B cell (primary cell): ENCODE data around the gene PELI2. TPM values are rescaled to one million over a fixed set of nuclear protein-coding genes. Genes with fewer than 3 reads are reported as not detected.

Source experiments
- ATAC-seq: fragments of 200-7000 bp; cut with Tn5 transposase; one replicate; pipeline ENCODE4 v1.10.0; 2021; ENCODE audit warnings: low read depth, mild to moderate bottlenecking, moderate number of reproducible peaks, moderate library complexity
- CTCF ChIA-PET: fragments of 350-600 bp; sonication (Branson Sonifier 250); formaldehyde crosslinking; loops from one replicate; lab custom pipeline; 2021; ENCODE audit warnings: antibody characterized with exemption, inconsistent platforms; lab: Charles Lee
- POLR2A ChIA-PET: fragments of 350-600 bp; sonication (Branson Sonifier 250); formaldehyde crosslinking; loops from one replicate; lab custom pipeline; 2021; ENCODE audit warnings: antibody characterized with exemption; lab: Charles Lee
- DNase-seq: peaks from one replicate; pipeline ENCODE4 v3.0.0; 2013
- H2AFZ ChIP-seq: 2 replicates; pipeline ENCODE4 v1.6.1; 2012; ENCODE audit warnings: mild to moderate bottlenecking, low read depth, low read length; ENCODE audit not compliant: insufficient read depth, poor library complexity, severe bottlenecking
- H3K27ac ChIP-seq, 2 donors: 1 replicate in 1 of 2; 2 replicates in 1 of 2; pipeline ENCODE4 v1.5.1; 2012 to 2013; ENCODE audit warnings: low read length in 2 of 2, mild to moderate bottlenecking in 2 of 2, moderate library complexity in 1 of 2
- H3K27me3 ChIP-seq, 4 experiments: fragments of 200-600 bp in 1 of 4; sonication (generic) in 1 of 4; replicated peaks in 1 of 4; 1 replicate in 2 of 4; 2 replicates in 2 of 4; pipeline versions ENCODE4 v1.6.1 to v1.7.0; 2013 to 2016; ENCODE audit warnings: low read length in 3 of 4, mild to moderate bottlenecking in 2 of 4, mixed read lengths in 1 of 4, moderate library complexity in 1 of 4; ENCODE audit not compliant: insufficient read depth in 4 of 4, control insufficient read depth in 3 of 4; ENCODE audit errors: control extremely low read depth in 1 of 4
- H3K36me3 ChIP-seq, 2 experiments: replicated peaks in 1 of 2; 1 replicate in 1 of 2; 2 replicates in 1 of 2; pipeline versions ENCODE4 v1.6.1 to v1.7.1; 2013; ENCODE audit warnings: low read length in 1 of 2; ENCODE audit not compliant: insufficient read depth in 2 of 2, control insufficient read depth in 1 of 2; ENCODE audit errors: control extremely low read depth in 1 of 2, extremely low read depth in 1 of 2
- H3K4me1 ChIP-seq, 2 donors: fragments of 200-600 bp in 1 of 2; sonication (generic) in 1 of 2; 1 replicate in 1 of 2; 2 replicates in 1 of 2; pipeline versions ENCODE4 v1.5.1 to v1.6.1; 2013 to 2017; ENCODE audit warnings: low read length in 2 of 2; ENCODE audit not compliant: control insufficient read depth in 2 of 2, insufficient read depth in 2 of 2
- H3K4me2 ChIP-seq: replicated peaks from 2 replicates; pipeline ENCODE3; 2012; ENCODE audit warnings: mild to moderate bottlenecking, low read depth, low read length; ENCODE audit not compliant: poor library complexity, severe bottlenecking
- H3K4me3 ChIP-seq, 5 experiments: fragments of 200-600 bp in 1 of 5; sonication (generic) in 1 of 5; 1 replicate in 3 of 5; 2 replicates in 2 of 5; pipeline versions ENCODE4 v1.5.1 to v1.7.0; 2011 to 2016; ENCODE audit warnings: low read length in 4 of 5, mild to moderate bottlenecking in 4 of 5, low read depth in 2 of 5, control low read depth in 1 of 5, moderate library complexity in 1 of 5; ENCODE audit not compliant: insufficient read depth in 1 of 5; ENCODE audit errors: control extremely low read depth in 1 of 5, extremely low read depth in 1 of 5
- H3K79me2 ChIP-seq: fragments of 200-600 bp; sonication (generic); one replicate; pipeline ENCODE4 v1.6.0; 2016; ENCODE audit warnings: low read length; ENCODE audit not compliant: control insufficient read depth, insufficient read depth
- H3K9ac ChIP-seq: fragments of 200-600 bp; sonication (generic); 2 replicates; pipeline ENCODE4 v1.6.1; 2017; ENCODE audit warnings: mild to moderate bottlenecking, low read length, moderate library complexity
- H3K9me3 ChIP-seq, 3 donors: one replicate each; pipeline versions ENCODE4 v1.6.1 to v1.7.1; 2013; ENCODE audit warnings: low read length in 2 of 3; ENCODE audit not compliant: control insufficient read depth in 2 of 3, insufficient read depth in 1 of 3; ENCODE audit errors: control extremely low read depth in 1 of 3
- H4K20me1 ChIP-seq: 2 replicates; pipeline ENCODE4 v1.6.0; 2012; ENCODE audit warnings: mild to moderate bottlenecking, low read length; ENCODE audit not compliant: insufficient read depth, control insufficient read depth, poor library complexity, severe bottlenecking
- H3K27ac Mint-ChIP-seq: one replicate; pipeline ENCODE4 v1.8.0; 2021; ENCODE audit warnings: mixed read lengths
- H3K27me3 Mint-ChIP-seq: one replicate; pipeline ENCODE4 v1.8.0; 2021; ENCODE audit warnings: mixed read lengths
- H3K4me1 Mint-ChIP-seq: one replicate; pipeline ENCODE4 v1.8.0; 2021; ENCODE audit warnings: mixed read lengths
- H3K4me3 Mint-ChIP-seq: one replicate; pipeline ENCODE4 v1.8.0; 2021; ENCODE audit warnings: mixed read lengths
- H3K9me3 Mint-ChIP-seq: one replicate; pipeline ENCODE4 v1.8.0; 2022; ENCODE audit warnings: mixed read lengths; ENCODE audit not compliant: insufficient read depth
- CTCF ChIP-seq: fragments of 200-600 bp; IDR thresholded peaks from one replicate; pipeline ENCODE4 v1.8.0; 2022; ENCODE audit warnings: antibody characterized with exemption, mild to moderate bottlenecking
- EZH2 ChIP-seq: IDR thresholded peaks from 2 replicates; pipeline ENCODE4 v1.6.1; 2012; ENCODE audit warnings: borderline replicate concordance, low read depth, mild to moderate bottlenecking, moderate library complexity, low read length; ENCODE audit not compliant: insufficient read depth, poor library complexity, severe bottlenecking
- WGBS: methylation state at CpG from one replicate; pipeline ENCODE4 v1.1.5; 2013; ENCODE audit warnings: missing lambda C conversion rate; ENCODE audit not compliant: insufficient coverage; 5-methylcytosine and 5-hydroxymethylcytosine counted together
- intact Hi-C: fragments of 100-400 bp; cut with micrococcal nuclease; formaldehyde crosslinking; loops from one replicate; pipeline ENCODE4 v1.10.0; 2022
- polyA plus RNA-seq: library from polyadenylated mRNA; depleted of rRNA; stranded (reverse); fragments of >200 nt; gene quantifications from 2 replicates; pipeline ENCODE4 v1.2.3, GENCODE V29; 2012
- total RNA-seq, 2 donors: library from RNA; stranded (reverse); fragments of 120-200 nt in 1 of 2; gene quantifications; 1 replicate in 1 of 2; 2 replicates in 1 of 2; pipeline versions ENCODE4 v1.2.3 to v1.2.4, GENCODE V29; 2013 to 2022

PELI2 gene
- total and polyA plus RNA-seq, 2 donors (not counting 1 experiment from before 2014, with no cell fraction given): 5.7 to 13.4 TPM

GRCh38 chr14:56181681-56182085, 63.5 kb downstream of the PELI2 start:
- Histone ChIP-seq H3K27ac (no peak overlapping the region), H3K4me3 (no peak overlapping the region), H2AFZ (no peak overlapping the region), H3K4me2 (no peak overlapping the region), H3K27me3 (no peaks in the 10 kb centered on the region), H3K9me3 (peaks cover 0 to 3% (median 0%) of the 10 kb centered on the region in 3 donors), H3K79me2 (no peaks in the 10 kb centered on the region), H3K36me3 (no peaks in the 10 kb centered on the region), H4K20me1 (peaks cover 4% of the 10 kb centered on the region), H3K9ac (no peak overlapping the region), H3K4me1 (no peaks in the 10 kb centered on the region)
- no peaks in the 10 kb centered on the region for H3K9me3 Mint-ChIP-seq
- DNase-seq (no peak), ATAC-seq (no peak)
- POLR2A ChIA-PET: interaction anchor here (0.7 kb wide), 1 partner anchor 1111 kb away, joined by 3 read pairs; no protein-coding TSS in a partner anchor
- intact Hi-C loops: loop anchor here (10.0 kb wide), 1 partner anchor 47 kb away; no protein-coding TSS in a partner anchor
- H3K4me1 Mint-ChIP-seq: peaks cover 17% of the 10 kb centered on the region
- WGBS: 90% methylated on average over 1 of the region's 2 CpGs
- CTCF ChIA-PET: no interaction called here
- H3K27ac Mint-ChIP-seq: no peak overlapping the region
- H3K27me3 Mint-ChIP-seq: no peaks in the 10 kb centered on the region
- no peak overlapping the region for H3K4me3 Mint-ChIP-seq
- no peak for TF ChIP-seq EZH2
- TF ChIP-seq CTCF: no peak

GRCh38 chr14:56182410-56182809, 64.2 kb downstream of the PELI2 start:
- no peak overlapping the region for H3K27ac Mint-ChIP-seq
- POLR2A ChIA-PET: interaction anchor here (0.6 to 0.7 kb wide), 2 partner anchors 10 to 1112 kb away, joined by 3 to 13 read pairs; no protein-coding TSS in a partner anchor
- no peak overlapping the region for H3K9ac ChIP-seq
- no peak overlapping the region for H2AFZ ChIP-seq
- peaks cover 17% of the 10 kb centered on the region for H3K4me1 Mint-ChIP-seq
- H3K27me3 ChIP-seq: no peaks in the 10 kb centered on the region
- H3K4me1 ChIP-seq: no peaks in the 10 kb centered on the region
- peaks cover 0 to 3% (median 0%) of the 10 kb centered on the region in 3 donors for H3K9me3 ChIP-seq
- H3K9me3 Mint-ChIP-seq: no peaks in the 10 kb centered on the region
- no CpG with 5 or more reads among the region's 4 CpGs for WGBS
- intact Hi-C loops: loop anchor here (10.0 kb wide), 1 partner anchor 48 kb away; no protein-coding TSS in a partner anchor
- H3K79me2 ChIP-seq: no peaks in the 10 kb centered on the region
- ATAC-seq: no peak
- DNase-seq: no peak
- no peak overlapping the region for H3K27ac ChIP-seq
- no peak overlapping the region for H3K4me3 Mint-ChIP-seq
- H3K4me3 ChIP-seq: no peak overlapping the region
- peaks cover 4% of the 10 kb centered on the region for H4K20me1 ChIP-seq
- no peaks in the 10 kb centered on the region for H3K36me3 ChIP-seq
- no peak overlapping the region for H3K4me2 ChIP-seq
- H3K27me3 Mint-ChIP-seq: no peaks in the 10 kb centered on the region
- TF ChIP-seq CTCF (no peak), EZH2 (no peak)
- CTCF ChIA-PET: no interaction called here
